ENCODE results near the gene LRRC1.
A peak's percentile ranks its signal among the peaks of the same experiment; 100 is the strongest.
"Not testable (repeated sequence)": the region's sequence is repeated elsewhere in the genome, so short reads cannot be mapped to it uniquely, and the experiment has no call there.

Gene LRRC1

GRCh38 chr6:53792973-53793317 is 1.9 kb upstream of the LRRC1 start:
- no peak for DNase-seq (ENCODE audit: low read depth)

- peak; percentile 30 for DNase-seq (ENCODE audit: low read depth)
Observed at GRCh38 chr6:53793318-53794136, 1.3 kb upstream of the LRRC1 start.

GRCh38 chr6:53794137-53794719 is 577 bp upstream of the LRRC1 start:
- peak; percentile 30 for DNase-seq (ENCODE audit: low read depth)

- no peak for DNase-seq (ENCODE audit: low read depth)
Observed at GRCh38 chr6:53795340-53795701, 516 bp downstream of the LRRC1 start.

GRCh38 chr6:53795702-53796450 is 1.1 kb downstream of the LRRC1 start:
- no peak for DNase-seq (ENCODE audit: low read depth)

GRCh38 chr6:53796451-53796780 is 1.6 kb downstream of the LRRC1 start:
- DNase-seq (ENCODE audit: low read depth), result no peak

GRCh38 chr6:53796791-53797190 is 2.0 kb downstream of the LRRC1 start:
- no peak for DNase-seq (ENCODE audit: low read depth)

GRCh38 chr6:53797304-53797703 is 2.5 kb downstream of the LRRC1 start:
- no peak for DNase-seq (ENCODE audit: low read depth)

- no peak for DNase-seq (ENCODE audit: low read depth)
Observed at GRCh38 chr6:53799340-53799739, 4.5 kb downstream of the LRRC1 start.

GRCh38 chr6:53801022-53801421 is 6.2 kb downstream of the LRRC1 start:
- no peak for DNase-seq (ENCODE audit: low read depth)

- DNase-seq (ENCODE audit: low read depth), result no peak
Observed at GRCh38 chr6:53802582-53802981, 7.8 kb downstream of the LRRC1 start.

- DNase-seq (ENCODE audit: low read depth), result no peak
Observed at GRCh38 chr6:53803081-53803860, 8.5 kb downstream of the LRRC1 start.

GRCh38 chr6:53805016-53805415 is 10.2 kb downstream of the LRRC1 start:
- no peak for DNase-seq (ENCODE audit: low read depth)

- no peak for DNase-seq (ENCODE audit: low read depth)
Observed at GRCh38 chr6:53805725-53806124, 10.9 kb downstream of the LRRC1 start.

GRCh38 chr6:53807606-53808005 is 12.8 kb downstream of the LRRC1 start:
- not testable (repeated sequence) for DNase-seq (ENCODE audit: low read depth)

GRCh38 chr6:53808302-53808881 is 13.6 kb downstream of the LRRC1 start:
- DNase-seq (ENCODE audit: low read depth), result no peak

GRCh38 chr6:53809691-53810090 is 14.9 kb downstream of the LRRC1 start:
- DNase-seq (ENCODE audit: low read depth), result no peak

- no peak for DNase-seq (ENCODE audit: low read depth)
Observed at GRCh38 chr6:53811082-53811481, 16.3 kb downstream of the LRRC1 start.

GRCh38 chr6:53811746-53812145 is 16.9 kb downstream of the LRRC1 start:
- no peak for DNase-seq (ENCODE audit: low read depth)

- DNase-seq (ENCODE audit: low read depth), result no peak
Observed at GRCh38 chr6:53813096-53813495, 18.3 kb downstream of the LRRC1 start.

- DNase-seq (ENCODE audit: low read depth), result no peak
Observed at GRCh38 chr6:53813801-53814200, 19.0 kb downstream of the LRRC1 start.

- DNase-seq (ENCODE audit: low read depth), result no peak
Observed at GRCh38 chr6:53814353-53814752, 19.5 kb downstream of the LRRC1 start.
